ENCODE measurements around the gene NEMP2. TPM values are rescaled to one million over a fixed set of nuclear protein-coding genes. Genes with fewer than 3 reads are reported as not detected.

The NEMP2 gene
- total RNA-seq, 1 donor from 2014 or later, result 13.8 TPM

- Mint-ChIP-seq H3K9me3 (peaks cover 10% of the 10 kb centered on the region), H3K36me3 (peaks cover 3% of the 10 kb centered on the region), H3K4me3 (no peak overlapping the region), H3K4me1 (peaks cover 18% of the 10 kb centered on the region), H3K27me3 (ENCODE audit: insufficient read depth, low read depth) (no peaks in the 10 kb centered on the region), H3K27ac (peak overlapping the region; percentile 70)
- peak overlapping the region; percentile 3 for H3K4me2 ChIP-seq
- no peaks in the 10 kb centered on the region for H3K79me2 ChIP-seq (ENCODE audit: low read depth)
- peaks cover 15% of the 10 kb centered on the region for H3K4me1 ChIP-seq
- no peak overlapping the region for H3K4me3 ChIP-seq
- no peaks in the 10 kb centered on the region for H3K27me3 ChIP-seq
- no peak for DNase-seq (ENCODE audit: low spot score)
- H3F3A ChIP-seq (ENCODE audit: low read depth), result no peaks in the 10 kb centered on the region
- H3K36me3 ChIP-seq, result no peaks in the 10 kb centered on the region
- H2AFZ ChIP-seq (replicated peaks), result no peak overlapping the region
- H3K27ac ChIP-seq, result no peak overlapping the region
- no peak overlapping the region for H3K9ac ChIP-seq
- no peak for TF ChIP-seq EZH2 (IDR thresholded peaks at IDR 0.05)
- TF ChIP-seq EZH2phosphoT487 (IDR thresholded peaks at IDR 0.05), result no peak
- TF ChIP-seq CTCF (IDR thresholded peaks at IDR 0.05), result no peak
- H3K9me3 ChIP-seq (ENCODE audit: low read depth), result no peaks in the 10 kb centered on the region
- H4K20me1 ChIP-seq (ENCODE audit: low read depth), result no peaks in the 10 kb centered on the region
These were observed 45.0 kb downstream of the NEMP2 start for GRCh38 chr2:190489475-190489874.

GRCh38 chr2:190488516-190489233 is 45.8 kb downstream of the NEMP2 start:
- no peak overlapping the region for H3K4me2 ChIP-seq

GRCh38 chr2:190486037-190486623 is 48.4 kb downstream of the NEMP2 start:
- H3F3A ChIP-seq (ENCODE audit: low read depth), result no peaks in the 10 kb centered on the region
- peaks cover 23% of the 10 kb centered on the region for H3K4me1 Mint-ChIP-seq
- no peak overlapping the region for H3K4me2 ChIP-seq
- H3K27ac Mint-ChIP-seq, result no peak overlapping the region
- H3K4me3 Mint-ChIP-seq, result no peak overlapping the region
- TF ChIP-seq CTCF (IDR thresholded peaks at IDR 0.05), result no peak
- TF ChIP-seq EZH2 (IDR thresholded peaks at IDR 0.05), result no peak
- TF ChIP-seq EZH2phosphoT487 (IDR thresholded peaks at IDR 0.05), result no peak
- H3K9me3 Mint-ChIP-seq, result no peaks in the 10 kb centered on the region
- H3K27me3 Mint-ChIP-seq (ENCODE audit: insufficient read depth, low read depth), result no peaks in the 10 kb centered on the region
- H3K79me2 ChIP-seq (ENCODE audit: low read depth), result no peaks in the 10 kb centered on the region
- no peak overlapping the region for H2AFZ ChIP-seq (replicated peaks)
- H3K4me3 ChIP-seq, result no peak overlapping the region
- no peak overlapping the region for H3K9ac ChIP-seq
- H3K36me3 ChIP-seq, result no peaks in the 10 kb centered on the region
- H3K27me3 ChIP-seq, result no peaks in the 10 kb centered on the region
- H3K9me3 ChIP-seq (ENCODE audit: low read depth), result no peaks in the 10 kb centered on the region
- DNase-seq (ENCODE audit: low spot score), result no peak
- H3K36me3 Mint-ChIP-seq, result no peaks in the 10 kb centered on the region
- peaks cover 15% of the 10 kb centered on the region for H3K4me1 ChIP-seq
- H4K20me1 ChIP-seq (ENCODE audit: low read depth), result no peaks in the 10 kb centered on the region
- H3K27ac ChIP-seq, result no peak overlapping the region

More at GRCh38 chr2:190488516-190489233, 45.8 kb downstream of the NEMP2 start:
- Mint-ChIP-seq H3K9me3 (peaks cover 10% of the 10 kb centered on the region), H3K4me3 (no peak overlapping the region), H3K4me1 (peaks cover 18% of the 10 kb centered on the region), H3K36me3 (peaks cover 3% of the 10 kb centered on the region), H3K27me3 (ENCODE audit: insufficient read depth, low read depth) (no peaks in the 10 kb centered on the region), H3K27ac (no peak overlapping the region)
- TF ChIP-seq EZH2phosphoT487 (IDR thresholded peaks at IDR 0.05), result no peak
- TF ChIP-seq EZH2 (IDR thresholded peaks at IDR 0.05), result no peak
- TF ChIP-seq CTCF (IDR thresholded peaks at IDR 0.05), result no peak
- no peaks in the 10 kb centered on the region for H3K79me2 ChIP-seq (ENCODE audit: low read depth)
- no peak overlapping the region for H2AFZ ChIP-seq (replicated peaks)
- H3K36me3 ChIP-seq, result no peaks in the 10 kb centered on the region
- H3K4me3 ChIP-seq, result no peak overlapping the region
- H3K27me3 ChIP-seq, result no peaks in the 10 kb centered on the region
- H3F3A ChIP-seq (ENCODE audit: low read depth), result no peaks in the 10 kb centered on the region
- H3K9me3 ChIP-seq (ENCODE audit: low read depth), result no peaks in the 10 kb centered on the region
- no peak for DNase-seq (ENCODE audit: low spot score)
- no peak overlapping the region for H3K9ac ChIP-seq
- no peak overlapping the region for H3K27ac ChIP-seq
- H3K4me1 ChIP-seq, result peaks cover 15% of the 10 kb centered on the region
- no peaks in the 10 kb centered on the region for H4K20me1 ChIP-seq (ENCODE audit: low read depth)
